DMS153 (cell line): Measurements from ENCODE around the gene RGS9BP.
"Not testable (repeated sequence)": the region's sequence is repeated elsewhere in the genome, so short reads cannot be mapped to it uniquely, and the experiment has no call there.

Source experiments
- DNase-seq: peaks from one replicate; lab custom pipeline; 2025; lab: John Stamatoyannopoulos, UW

RGS9BP gene

DNA sequence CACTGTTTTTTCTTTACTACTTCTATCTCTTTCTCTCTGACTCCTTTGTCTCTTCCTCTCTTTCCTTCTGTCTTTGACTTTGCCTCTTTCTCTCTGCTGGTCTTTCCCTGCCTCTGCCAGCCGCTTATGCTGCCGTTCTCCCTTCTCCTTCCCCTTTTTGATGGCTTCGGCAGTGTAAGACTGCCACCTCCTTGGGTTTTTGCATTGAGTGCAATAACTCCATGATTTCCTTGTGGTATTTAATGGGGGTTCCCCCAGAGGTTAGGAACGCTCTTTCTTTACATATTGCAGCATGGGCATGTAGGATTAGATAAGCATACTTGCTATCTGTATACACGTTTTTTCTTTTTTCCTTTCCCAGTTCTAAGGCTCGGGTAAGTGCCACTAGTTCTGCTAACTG, 19.9 kb downstream of the RGS9BP start:
- DNase-seq, result not testable (repeated sequence)

DNA sequence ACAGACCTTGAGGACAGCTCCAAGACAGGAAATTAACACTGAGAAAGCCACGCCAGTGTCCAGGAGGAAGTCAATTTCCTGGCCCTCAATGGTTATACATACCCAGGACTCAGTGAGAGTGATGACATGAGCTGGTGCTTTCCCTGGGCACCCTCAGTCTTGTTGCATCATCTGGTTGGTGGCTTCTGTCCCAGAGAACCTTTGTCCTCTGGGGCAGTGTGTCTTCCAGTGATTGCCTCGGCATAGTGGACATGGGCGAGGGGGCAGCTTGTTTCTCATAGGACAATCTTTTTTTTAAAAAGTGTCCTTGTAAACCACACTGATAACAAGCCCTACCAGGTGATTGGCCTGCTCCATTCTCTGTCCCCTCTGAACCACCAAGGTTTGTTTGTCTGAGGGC, 21.1 kb downstream of the RGS9BP start:
- not testable (repeated sequence) for DNase-seq

DNA sequence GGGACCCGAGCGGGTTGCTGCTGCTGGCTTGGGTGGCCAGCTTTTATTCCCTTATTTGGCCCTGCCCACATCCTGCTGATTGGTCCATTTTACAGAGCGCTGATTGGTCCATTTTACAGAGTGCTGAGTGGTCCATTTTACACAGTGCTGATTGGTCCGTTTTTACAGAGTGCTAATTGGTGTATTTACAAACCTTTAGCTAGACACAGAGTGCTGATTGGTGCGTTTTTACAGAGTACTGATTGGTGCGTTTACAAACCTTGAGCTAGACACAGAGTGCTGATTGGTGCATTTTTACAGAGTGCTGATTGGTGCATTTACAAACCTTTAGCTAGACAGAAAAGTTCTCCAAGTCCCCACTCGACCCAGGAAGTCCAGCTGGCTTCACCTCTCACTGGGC, 24.5 kb downstream of the RGS9BP start:
- DNase-seq, result not testable (repeated sequence)

DNA sequence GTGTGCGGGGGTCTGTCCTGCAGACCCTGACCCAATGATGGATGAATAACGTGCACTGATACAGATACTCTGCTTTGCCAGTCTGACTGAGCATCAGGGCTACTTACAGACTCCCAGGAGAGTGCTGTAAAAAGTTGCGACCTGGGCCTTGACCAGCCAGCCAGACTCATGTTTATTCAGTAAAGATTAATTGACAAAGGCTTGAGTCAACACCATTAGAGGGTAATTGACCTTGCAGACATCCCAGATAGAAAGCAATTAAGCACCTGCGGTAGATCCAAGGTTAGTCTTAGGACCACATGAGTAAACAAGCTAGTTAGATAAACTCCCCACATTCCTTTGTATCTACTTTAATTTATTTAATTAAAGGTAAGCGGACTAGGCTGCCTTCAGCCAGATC, 26.4 kb downstream of the RGS9BP start:
- peak; percentile 38 for DNase-seq

DNA sequence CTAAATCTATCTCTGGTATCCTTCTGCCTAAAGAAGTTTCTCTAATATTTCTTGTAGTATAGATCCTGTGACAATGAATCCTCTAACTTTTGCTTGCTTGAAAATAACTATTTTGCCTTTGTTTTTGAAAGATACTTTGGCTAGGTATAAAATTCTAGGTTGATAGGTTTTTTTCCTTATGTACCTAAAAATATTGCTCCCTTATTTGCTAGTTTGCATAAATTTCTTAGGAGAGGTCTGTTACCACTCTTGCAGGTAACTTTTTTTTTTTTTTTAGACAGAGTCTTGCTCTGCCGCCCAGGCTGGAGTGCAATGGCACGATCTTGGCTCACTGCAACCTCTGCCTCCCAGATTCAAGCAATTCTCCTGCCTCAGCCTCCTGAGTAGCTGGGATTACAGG, 28.4 kb downstream of the RGS9BP start:
- not testable (repeated sequence) for DNase-seq

- DNase-seq, result no peak
Measured at GRCh38 chr19:32708457-32708856, 32.8 kb downstream of the RGS9BP start.

DNA sequence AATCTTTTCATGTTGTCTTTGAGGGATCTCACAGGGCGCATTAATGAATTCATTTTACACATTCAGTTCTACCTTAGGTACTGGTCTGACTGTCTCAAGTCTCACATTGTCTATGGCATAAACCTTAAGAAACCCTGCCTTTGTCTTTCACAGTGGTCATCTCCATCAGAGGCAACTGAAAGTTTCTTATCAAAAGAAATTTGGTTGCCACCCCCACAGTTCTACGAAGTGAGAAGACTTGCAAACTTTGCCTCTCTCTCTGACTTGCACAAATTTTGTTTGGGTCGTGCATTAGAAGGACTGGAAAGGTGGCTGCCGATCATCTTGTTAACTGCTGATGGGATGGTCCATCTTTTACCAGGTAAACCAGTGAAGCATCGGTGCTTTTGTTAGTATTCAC, 33.4 kb downstream of the RGS9BP start:
- no peak for DNase-seq

GRCh38 chr19:32711747-32712146, 36.1 kb downstream of the RGS9BP start:
- no peak for DNase-seq

- not testable (repeated sequence) for DNase-seq
Measured at GRCh38 chr19:32716203-32716602, 40.6 kb downstream of the RGS9BP start.

GRCh38 chr19:32717496-32717895, 41.8 kb downstream of the RGS9BP start:
- no peak for DNase-seq

- no peak for DNase-seq
Measured at GRCh38 chr19:32718286-32718685, 42.6 kb downstream of the RGS9BP start.

DNA sequence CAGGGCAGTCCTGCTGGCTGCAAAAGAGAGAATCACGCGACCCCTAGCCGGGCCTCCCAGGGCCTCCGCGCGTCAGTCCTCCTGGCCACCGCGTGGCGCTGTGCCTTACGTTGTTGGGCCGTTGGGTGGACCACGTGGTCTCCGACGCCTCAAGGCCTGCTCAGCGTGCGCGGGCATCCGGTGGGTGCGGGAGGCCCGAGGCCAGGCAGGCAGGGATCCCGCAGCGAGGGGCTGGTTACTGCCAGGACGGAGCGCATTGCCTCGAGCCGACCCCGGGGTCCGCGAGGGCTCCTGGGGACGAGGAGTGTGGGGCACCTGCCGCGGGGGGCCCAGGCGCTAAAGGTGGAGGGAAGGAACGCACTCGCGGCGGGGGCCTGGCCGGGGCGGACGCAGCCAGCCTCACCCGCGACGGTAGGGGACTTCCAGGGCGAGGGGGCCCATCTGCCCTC, 44.0 kb downstream of the RGS9BP start, which contains the start of gene TDRD12:
TDRD12 (plus strand) TSS at position 157 of the 449 bp plus-strand sequence. CDS start 306 bp downstream, outside the sequence.
- no peak for DNase-seq

GRCh38 chr19:32720216-32720935, 44.7 kb downstream of the RGS9BP start:
- no peak for DNase-seq

- DNase-seq, result no peak
Measured at GRCh38 chr19:32720936-32721250, 45.2 kb downstream of the RGS9BP start.
